Endometrial microvascular endothelial cells (primary cell): ENCODE measurements around the gene RIOK2. TPM values are rescaled to one million over a fixed set of nuclear protein-coding genes. Genes with fewer than 3 reads are reported as not detected.

Experiments
- in situ Hi-C: cut with HindIII; loops from 2 replicates; pipeline ENCODE4 v1.10.0; 2017; ENCODE audit warnings: low sequenced_read_pairs, low pct_unique_long_range_greater_than_20kb; ENCODE audit errors: inconsistent ontology term
- total RNA-seq: library from RNA; depleted of rRNA; stranded (reverse); fragments of >200 nt; gene quantifications from one replicate; pipeline ENCODE4 v1.2.3, GENCODE V29; 2015; ENCODE audit errors: inconsistent ontology term

RIOK2 gene
- total RNA-seq, 1 donor from 2014 or later: 47.5 TPM

GRCh38 chr5:97135868-97136267 is 47.2 kb downstream of the RIOK2 start:
- in situ Hi-C loops: no loop called here

GRCh38 chr5:97134634-97135033 is 48.4 kb downstream of the RIOK2 start:
- in situ Hi-C loops: no loop called here

- in situ Hi-C loops: no loop called here
Measured at GRCh38 chr5:97133101-97133500, 49.9 kb downstream of the RIOK2 start.

- in situ Hi-C loops: no loop called here
Measured at GRCh38 chr5:97131921-97132320, 51.1 kb downstream of the RIOK2 start.

DNA sequence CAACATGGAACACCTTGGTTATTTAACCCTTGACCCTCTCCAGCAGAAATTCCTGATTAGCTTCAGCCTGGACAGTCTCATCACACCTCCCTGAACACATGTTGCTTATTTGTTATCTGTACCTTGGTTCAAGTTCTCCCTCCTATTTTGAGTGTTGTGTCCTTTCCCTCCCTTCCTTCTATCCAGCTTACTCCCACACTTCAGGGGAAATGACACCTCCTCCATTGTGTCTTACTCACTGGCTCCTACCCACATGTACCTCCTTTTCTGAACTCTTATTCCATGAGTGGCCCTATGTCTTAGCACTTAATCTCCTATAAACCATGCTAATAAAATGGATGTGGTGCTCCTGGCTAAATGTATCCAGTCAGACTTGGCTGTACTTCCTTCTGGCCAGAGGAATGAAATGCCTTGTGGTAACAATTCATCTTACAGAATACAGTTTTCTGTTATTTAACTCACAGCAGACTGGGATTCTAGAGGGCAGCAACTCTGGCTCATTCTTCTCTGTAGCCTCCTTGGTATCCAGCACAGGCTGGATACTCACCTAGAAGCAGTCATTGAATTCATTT is 51.8 kb downstream of the RIOK2 start:
- in situ Hi-C loops: no loop called here

GRCh38 chr5:97127727-97128126 is 55.3 kb downstream of the RIOK2 start:
- in situ Hi-C loops: no loop called here

GRCh38 chr5:97125125-97125683 is 57.8 kb downstream of the RIOK2 start:
- in situ Hi-C loops: no loop called here

DNA sequence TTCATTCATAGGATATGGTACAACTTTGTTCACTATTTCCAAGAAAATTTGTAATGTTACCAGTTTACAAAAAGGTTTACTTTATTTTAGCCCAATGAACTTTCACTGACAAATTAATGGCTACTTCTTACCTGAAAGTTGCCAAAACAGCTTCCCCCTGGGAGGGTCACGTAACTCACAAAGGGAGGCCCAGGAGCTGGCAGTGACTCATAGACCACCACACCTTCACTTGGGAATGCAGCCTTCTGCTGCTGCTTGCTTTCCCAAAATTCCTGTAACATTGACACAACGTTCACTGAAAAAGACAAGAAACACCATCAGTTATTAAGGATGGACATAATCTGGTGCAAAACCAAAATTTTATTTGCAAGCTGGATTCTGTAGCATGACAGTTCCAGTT is 58.7 kb downstream of the RIOK2 start:
- in situ Hi-C loops: no loop called here

DNA sequence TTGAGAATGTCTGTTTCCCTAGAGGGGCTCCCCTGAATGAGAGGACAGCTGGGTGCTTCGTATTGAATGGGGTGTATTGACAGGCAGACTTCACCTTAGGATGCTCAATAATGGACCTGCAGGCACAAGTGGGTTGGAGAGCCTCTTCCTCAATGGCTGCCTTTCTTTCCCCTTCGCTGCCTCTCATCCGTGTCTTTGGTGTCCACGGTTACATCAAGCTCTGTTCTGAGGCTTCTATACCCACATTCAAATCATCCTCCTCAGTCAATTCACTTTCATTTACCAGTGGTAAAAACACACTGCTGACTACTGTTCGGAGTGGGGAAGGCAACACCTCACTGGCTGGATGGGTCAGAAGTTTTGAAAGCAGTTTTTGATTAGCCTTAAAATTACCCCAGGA is 61.2 kb downstream of the RIOK2 start:
- in situ Hi-C loops: no loop called here

- in situ Hi-C loops: no loop called here
Measured at GRCh38 chr5:97120195-97120594, 62.9 kb downstream of the RIOK2 start.

DNA sequence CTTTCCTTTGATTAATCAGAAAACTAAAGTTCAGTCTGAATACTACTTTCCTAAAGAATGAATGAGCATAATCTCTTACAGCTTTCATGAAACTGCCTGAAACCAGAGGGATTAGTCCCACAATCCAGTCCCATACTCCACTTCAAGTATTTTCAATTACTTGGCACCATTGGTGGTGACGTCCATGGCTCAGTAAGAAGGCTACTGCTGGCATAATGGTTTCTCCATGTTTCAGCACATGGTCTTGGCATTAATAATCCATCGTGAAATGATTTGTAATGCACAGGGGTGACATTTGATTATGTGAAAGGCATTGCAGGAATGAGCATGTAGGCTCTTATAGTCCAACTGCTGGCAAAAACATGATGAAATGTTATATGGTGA is 64.0 kb downstream of the RIOK2 start:
- in situ Hi-C loops: no loop called here

DNA sequence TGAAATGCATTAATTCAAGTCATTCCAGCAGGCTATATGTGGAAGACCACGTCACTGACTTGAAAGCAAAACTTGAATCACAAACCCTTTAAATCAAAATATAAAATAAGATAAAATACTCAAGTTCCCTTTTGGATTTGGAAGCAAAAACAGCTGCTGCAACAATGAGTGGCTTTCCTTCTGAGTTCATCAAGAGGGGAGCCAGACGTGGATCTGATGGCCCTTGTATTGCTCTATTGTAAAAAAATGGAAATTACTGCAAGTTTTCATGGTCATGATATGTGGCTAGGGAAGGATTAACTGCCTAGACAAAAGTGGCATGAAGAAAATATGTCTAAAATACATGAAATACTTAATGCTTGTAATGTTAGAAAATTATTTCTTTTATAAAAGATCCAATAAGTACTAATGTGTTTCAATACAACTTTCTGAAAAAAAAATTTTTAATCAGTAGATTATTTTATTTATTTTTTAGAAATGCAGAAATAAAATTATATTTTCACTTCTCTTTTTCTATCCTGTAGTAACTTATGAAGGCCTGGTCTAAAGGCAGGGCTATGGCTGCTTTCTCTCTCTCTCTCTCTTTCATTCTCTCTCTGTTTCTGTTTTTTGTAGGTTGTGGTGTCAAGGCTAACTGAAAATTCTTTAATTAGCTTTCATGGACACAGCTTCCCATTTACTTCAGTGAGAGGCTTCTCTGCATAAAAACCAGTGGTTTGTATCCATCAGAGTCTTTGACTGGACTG is 64.6 kb downstream of the RIOK2 start:
- in situ Hi-C loops: no loop called here

DNA sequence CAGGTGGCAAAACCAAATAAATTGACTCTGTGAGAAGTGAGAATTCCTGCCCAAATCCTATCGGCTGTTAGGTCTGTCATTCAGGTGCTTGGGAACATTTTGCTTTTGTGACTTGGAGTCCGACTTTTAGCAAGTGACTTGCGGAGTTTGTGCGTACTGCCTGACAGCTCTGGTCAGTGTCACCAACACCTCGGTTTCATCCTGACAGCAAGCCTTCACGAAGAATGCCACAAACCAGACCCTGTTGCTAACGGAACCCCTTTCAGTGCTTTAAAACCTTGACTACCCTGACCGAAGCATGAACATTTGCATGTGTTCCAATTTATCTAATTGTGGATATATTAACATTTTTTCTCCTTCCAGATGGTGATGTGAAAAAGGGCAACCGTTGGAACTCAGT is 67.1 kb downstream of the RIOK2 start:
- in situ Hi-C loops: no loop called here

DNA sequence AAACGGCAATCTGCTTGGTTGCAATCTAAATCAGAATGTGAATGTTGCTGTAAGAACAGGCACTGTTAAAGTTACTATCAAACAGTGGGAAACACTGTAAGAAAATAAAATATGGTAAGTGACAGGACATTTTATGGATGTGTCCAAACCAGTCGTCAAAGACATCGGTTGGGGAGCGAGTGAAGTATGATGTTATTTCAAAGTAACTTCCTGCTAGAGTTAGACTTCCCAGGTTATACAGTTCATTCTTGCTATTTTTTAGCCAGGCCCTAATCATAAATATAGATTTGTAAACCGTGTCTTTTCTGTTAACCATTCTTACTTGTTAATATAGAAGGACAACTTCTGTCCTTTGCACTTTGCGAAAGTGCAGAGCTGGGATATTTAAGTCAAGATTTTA is 70.8 kb downstream of the RIOK2 start:
- in situ Hi-C loops: no loop called here

GRCh38 chr5:97111616-97112015 is 71.4 kb downstream of the RIOK2 start:
- in situ Hi-C loops: no loop called here

- in situ Hi-C loops: no loop called here
Measured at GRCh38 chr5:97111004-97111403, 72.0 kb downstream of the RIOK2 start.

Other genes starting within 250 kb of the RIOK2 start
- gene LNPEP, start 247.2 kb downstream of the RIOK2 start, total RNA-seq: 14.2 TPM
- gene LIX1, start 40.6 kb downstream of the RIOK2 start, total RNA-seq: not detected